ENCODE measurements around the gene NPL.

Gene NPL

DNA sequence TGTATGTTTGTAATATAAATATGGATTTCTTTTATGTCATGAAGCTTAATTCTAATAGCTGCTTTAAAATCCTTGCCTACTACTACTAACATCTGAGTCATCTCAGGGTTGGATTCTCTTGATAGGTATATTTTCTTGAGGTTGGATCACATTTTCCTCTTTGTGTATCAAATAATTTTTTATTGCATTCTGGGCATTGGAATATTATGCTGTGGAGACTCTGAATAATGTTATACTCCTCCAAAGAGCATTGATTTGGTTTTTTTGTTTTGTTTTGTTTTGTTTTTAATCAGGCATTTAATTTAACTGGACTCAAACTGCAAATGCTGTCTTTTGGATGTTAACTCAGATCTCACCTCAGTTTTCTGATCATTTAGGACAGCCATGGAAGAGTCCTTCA is 57.5 kb downstream of the NPL start:
- H3K36me3 ChIP-seq: peaks cover 71% of the 10 kb centered on the region
- no peaks in the 10 kb centered on the region for H3K27me3 ChIP-seq
- H3K4me3 ChIP-seq (ENCODE audit: low read depth in 1 of 2, low read length in 1 of 2): no peak overlapping the region
- TF ChIP-seq CTCF (IDR thresholded peaks at IDR 0.05): no peak
- H3K9me3 ChIP-seq: no peaks in the 10 kb centered on the region
- H3K27ac ChIP-seq: peak overlapping the region; percentile 2
- H3K4me1 ChIP-seq (ENCODE audit: control insufficient read depth in 1 of 2, insufficient read depth in 1 of 2, low read depth in 1 of 2, low read length in 1 of 2): no peaks in the 10 kb centered on the region

DNA sequence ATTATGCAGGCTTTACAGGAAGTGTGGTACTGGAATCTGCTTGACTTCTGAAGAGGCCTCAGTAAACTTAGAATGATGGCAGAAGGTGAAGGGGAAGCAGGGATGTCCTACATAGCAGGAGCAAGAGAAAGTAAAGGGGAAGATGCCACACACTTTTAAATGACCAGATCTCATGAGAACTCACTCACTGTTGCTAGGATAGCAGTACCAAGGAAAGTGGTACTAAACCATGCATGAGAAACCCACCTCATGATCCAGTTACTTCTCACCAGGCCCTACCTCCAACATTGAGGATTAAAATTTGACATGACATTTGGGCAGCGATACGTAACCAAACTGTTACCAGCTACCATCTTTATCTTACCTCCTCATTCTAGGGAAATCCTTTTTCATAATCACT is 59.2 kb downstream of the NPL start:
- TF ChIP-seq CTCF (IDR thresholded peaks at IDR 0.05): no peak
- Histone ChIP-seq H3K36me3 (peaks cover 81% of the 10 kb centered on the region), H3K27me3 (no peaks in the 10 kb centered on the region), H3K4me1 (ENCODE audit: control insufficient read depth in 1 of 2, insufficient read depth in 1 of 2, low read depth in 1 of 2, low read length in 1 of 2) (no peaks in the 10 kb centered on the region), H3K9me3 (no peaks in the 10 kb centered on the region), H3K27ac (no peak overlapping the region), H3K4me3 (ENCODE audit: low read depth in 1 of 2, low read length in 1 of 2) (no peak overlapping the region)

DNA sequence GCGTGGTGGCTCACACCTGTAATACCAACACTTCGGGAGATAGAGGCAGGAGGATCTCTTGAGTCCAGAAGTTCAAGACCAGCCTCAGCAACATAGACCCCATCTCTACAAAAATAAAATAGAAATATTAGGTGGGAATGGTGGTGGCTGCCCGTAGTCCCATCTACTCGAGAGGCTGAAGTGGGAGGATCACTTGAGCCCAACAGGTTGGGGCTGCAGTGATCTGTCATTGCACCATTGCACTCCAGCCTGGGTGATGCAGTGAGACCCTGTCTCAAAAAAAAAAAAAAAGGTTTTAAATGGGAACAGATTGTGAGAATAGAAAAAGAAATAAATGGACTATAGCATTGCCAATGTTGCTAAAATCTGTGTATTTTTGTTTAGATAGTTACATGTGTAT is 60.7 kb downstream of the NPL start:
- Histone ChIP-seq H3K4me1 (ENCODE audit: control insufficient read depth in 1 of 2, insufficient read depth in 1 of 2, low read depth in 1 of 2, low read length in 1 of 2) (no peaks in the 10 kb centered on the region), H3K27ac (no peak overlapping the region), H3K27me3 (no peaks in the 10 kb centered on the region), H3K36me3 (peaks cover 81% of the 10 kb centered on the region), H3K4me3 (ENCODE audit: low read depth in 1 of 2, low read length in 1 of 2) (no peak overlapping the region), H3K9me3 (no peaks in the 10 kb centered on the region)
- TF ChIP-seq CTCF (IDR thresholded peaks at IDR 0.05): no peak

DNA sequence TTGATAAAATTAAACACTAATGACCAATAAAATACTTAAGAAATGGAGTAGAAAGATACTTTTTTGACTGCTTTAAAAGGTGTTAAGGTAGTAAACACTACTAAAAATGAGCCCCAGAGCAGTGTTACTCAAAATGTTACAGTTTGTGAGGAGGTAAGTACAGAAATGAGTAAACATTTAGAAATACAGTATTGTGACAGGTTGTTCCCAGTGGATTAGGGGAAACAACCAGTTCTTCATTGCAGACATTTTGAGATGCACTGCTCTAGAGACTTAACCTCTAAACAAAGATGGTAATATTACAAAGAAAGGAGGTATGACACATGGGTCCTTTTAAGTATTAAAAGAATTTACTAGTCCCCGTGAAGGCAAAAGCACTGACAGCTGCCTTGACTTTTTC is 62.3 kb downstream of the NPL start:
- Histone ChIP-seq H3K4me1 (ENCODE audit: control insufficient read depth in 1 of 2, insufficient read depth in 1 of 2, low read depth in 1 of 2, low read length in 1 of 2) (no peaks in the 10 kb centered on the region), H3K36me3 (peaks cover 90% of the 10 kb centered on the region), H3K27me3 (no peaks in the 10 kb centered on the region), H3K4me3 (ENCODE audit: low read depth in 1 of 2, low read length in 1 of 2) (no peak overlapping the region), H3K9me3 (no peaks in the 10 kb centered on the region), H3K27ac (no peak overlapping the region)
- TF ChIP-seq CTCF (IDR thresholded peaks at IDR 0.05): no peak

DNA sequence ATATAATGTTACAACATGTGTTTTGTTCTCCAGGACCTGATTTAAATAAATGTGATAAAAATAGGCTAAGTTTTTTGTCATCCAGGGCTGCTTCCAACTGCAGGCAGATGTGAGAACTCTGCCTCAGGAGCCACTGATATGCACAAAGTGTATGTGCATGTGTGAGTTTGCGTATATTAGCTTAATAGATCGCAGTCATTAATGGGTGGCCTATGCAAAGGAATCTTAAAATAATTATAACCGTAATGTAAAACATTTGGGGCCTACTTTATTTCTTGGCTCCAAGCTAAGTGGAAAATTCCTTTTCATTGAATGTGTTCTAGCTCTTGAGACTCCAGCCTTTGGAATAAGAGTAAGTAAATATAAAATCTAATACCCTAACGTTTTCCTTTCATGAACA is 66.3 kb downstream of the NPL start:
- no peaks in the 10 kb centered on the region for H3K9me3 ChIP-seq
- no peaks in the 10 kb centered on the region for H3K4me1 ChIP-seq (ENCODE audit: control insufficient read depth in 1 of 2, insufficient read depth in 1 of 2, low read depth in 1 of 2, low read length in 1 of 2)
- no peak overlapping the region for H3K27ac ChIP-seq

More for the DNA sequence above, 66.3 kb downstream of the NPL start:
- no peaks in the 10 kb centered on the region for H3K27me3 ChIP-seq
- no peak overlapping the region for H3K4me3 ChIP-seq (ENCODE audit: low read depth in 1 of 2, low read length in 1 of 2)
- peaks cover 100% of the 10 kb centered on the region for H3K36me3 ChIP-seq
- no peak for TF ChIP-seq CTCF (IDR thresholded peaks at IDR 0.05)

Data from neutrophil (primary cell).